ENCODE data around the gene KDM5A. TPM values are rescaled to one million over a fixed set of nuclear protein-coding genes. Genes with fewer than 3 reads are reported as not detected.

Gene KDM5A
- total and polyA plus RNA-seq, 2 donors (not counting 3 experiments of a cell fraction or from before 2014, with no cell fraction given) = 12.6 to 61.0 TPM

DNA sequence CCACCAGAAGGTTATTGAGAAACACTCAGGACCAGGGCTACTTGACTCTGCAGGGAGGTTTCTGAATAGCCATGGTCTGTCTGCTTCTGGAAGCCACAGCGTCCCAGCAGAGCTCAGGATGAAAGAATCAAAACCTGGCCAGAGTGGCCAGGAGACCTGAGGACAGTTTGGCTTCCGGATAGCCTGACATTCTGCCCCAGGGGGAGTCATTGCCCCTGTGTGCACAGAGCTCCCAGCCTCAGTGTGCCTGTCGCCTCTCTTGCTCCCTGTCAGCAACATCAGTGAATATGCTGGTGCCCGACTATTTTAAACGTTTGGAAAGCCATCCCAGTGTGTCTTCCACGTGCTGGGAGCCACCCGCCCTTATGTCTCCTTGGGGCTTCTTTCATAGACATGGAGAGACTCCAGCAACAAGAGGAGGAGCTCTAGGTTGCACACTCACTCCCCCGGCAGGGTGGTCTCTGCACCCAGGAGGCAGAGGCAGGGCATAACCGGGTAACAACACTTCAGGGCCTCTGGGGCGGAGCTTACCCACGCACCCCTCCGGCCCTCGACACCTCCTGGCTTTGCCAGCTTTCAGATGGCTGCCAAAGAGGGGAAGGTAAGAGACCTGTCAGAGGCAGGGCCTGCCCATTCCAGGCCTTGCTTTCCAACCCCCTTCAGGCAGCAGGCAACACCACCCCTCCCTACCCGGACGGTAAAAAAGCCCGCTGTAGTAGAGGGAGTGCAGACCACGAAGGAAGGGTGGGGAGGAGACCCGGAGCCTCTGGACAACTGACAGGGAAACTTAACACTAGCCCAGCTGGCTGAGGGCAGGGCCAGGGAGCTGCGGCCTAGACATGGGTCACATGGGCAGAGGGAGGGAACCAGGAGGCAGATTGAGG, 156.1 kb downstream of the KDM5A start:
- no peak overlapping the region for H2AFZ ChIP-seq (ENCODE audit: low read depth, low read length)
- dilution Hi-C loops (cut with MboI; ENCODE audit: extremely low pct_ligation_motif_present, low sequenced_read_pairs) (no loop called here), intact Hi-C loops (cut with micrococcal nuclease) (no loop called here)
- H3K27me3 ChIP-seq (ENCODE audit: control insufficient read depth in 2 of 2, insufficient read depth in 2 of 2, low read length in 2 of 2) = peaks cover 0 to 3% of the 10 kb centered on the region in 2 experiments
- no peak overlapping the region for H3K27ac ChIP-seq (ENCODE audit: insufficient read depth, low read depth, low read length)
- no peak overlapping the region for H3K9ac ChIP-seq (replicated peaks; ENCODE audit: extremely low read depth, insufficient read depth, low read length)
- H3K9me3 ChIP-seq (replicated peaks; ENCODE audit: control insufficient read depth, insufficient read depth, low read length) = no peaks in the 10 kb centered on the region
- no TSS peak for BruUV-seq (replicated peaks)
- POLR2A ChIA-PET = no interaction called here
- H3K36me3 ChIP-seq (ENCODE audit: control insufficient read depth in 2 of 2, extremely low read depth in 1 of 2, insufficient read depth in 2 of 2, low read length in 2 of 2) = no peaks in the 10 kb centered on the region
- no peak for TF ChIP-seq MYC (IDR thresholded peaks at IDR 0.05; ENCODE audit: low read depth, low read length)
- TF ChIP-seq CTCF (IDR thresholded peaks at IDR 0.05; ENCODE audit: extremely low read depth in 1 of 2, insufficient read depth in 1 of 2, low read depth in 1 of 2, low read length in 2 of 2) = no peak
- no peak for TF ChIP-seq EZH2 (IDR thresholded peaks at IDR 0.05; ENCODE audit: borderline replicate concordance, low read depth, low read length, severe bottlenecking)
- H3K4me2 ChIP-seq (ENCODE audit: insufficient read depth, low read length) = no peak overlapping the region
- DNase-seq (ENCODE audit: low read depth, low spot score) = no peak
- no peak for FAIRE-seq
- no peaks in the 10 kb centered on the region for H3K9me1 ChIP-seq (replicated peaks; ENCODE audit: control insufficient read depth, extremely low read depth, insufficient read depth, low read length)
- H4K20me1 ChIP-seq (replicated peaks; ENCODE audit: control insufficient read depth, extremely low read depth, insufficient read depth, low read length) = no peaks in the 10 kb centered on the region
- CTCF ChIA-PET = interaction anchor here (0.6 to 0.7 kb wide), 2 partner anchors 12 to 71 kb away, joined by 3 read pairs; no protein-coding TSS in a partner anchor
- H3K4me3 ChIP-seq (replicated peaks in 1 of 3; ENCODE audit: insufficient read depth in 1 of 3, low read depth in 1 of 3, low read length in 3 of 3) = no peak overlapping the region
- no peaks in the 10 kb centered on the region for H3K79me2 ChIP-seq (ENCODE audit: control insufficient read depth, insufficient read depth, low read length)
- no peaks in the 10 kb centered on the region for H3K4me1 ChIP-seq (ENCODE audit: control insufficient read depth, extremely low read depth, insufficient read depth, low read length)

Measured in endothelial cell of umbilical vein (primary cell).